Stimulated activated CD4-positive, alpha-beta T cell treated with anti-CD3 and anti-CD28 coated beads, TNF-alpha, amount 100 ng/mL, for 1 hour (primary cell): ENCODE data around the gene OTOF.

Experiments used
- DNase-seq, 3 donors: peaks; one replicate each; pipeline ENCODE4 v3.0.0-alpha.2; 2020; ENCODE audit warnings: low read depth in 3 of 3, low spot score in 1 of 3

The OTOF gene

GRCh38 chr2:26503231-26503880, 25.4 kb upstream of the OTOF start:
- peak; percentile 27 to 79 (median 45) for DNase-seq

- DNase-seq, result no peak
Observed at GRCh38 chr2:26500406-26500805, 22.5 kb upstream of the OTOF start.

GRCh38 chr2:26495705-26496297, 17.9 kb upstream of the OTOF start:
- no peak for DNase-seq

GRCh38 chr2:26494891-26495290, 17.0 kb upstream of the OTOF start:
- DNase-seq, result no peak

GRCh38 chr2:26494199-26494598, 16.3 kb upstream of the OTOF start:
- no peak for DNase-seq

GRCh38 chr2:26493566-26493965, 15.6 kb upstream of the OTOF start:
- DNase-seq, result no peak

GRCh38 chr2:26492749-26493515, 15.0 kb upstream of the OTOF start:
- DNase-seq, result no peak

GRCh38 chr2:26491563-26492167, 13.7 kb upstream of the OTOF start:
- no peak for DNase-seq

GRCh38 chr2:26489213-26489850, 11.4 kb upstream of the OTOF start:
- DNase-seq, result no peak

GRCh38 chr2:26488463-26489212, 10.7 kb upstream of the OTOF start:
- no peak for DNase-seq

- no peak for DNase-seq
Observed at GRCh38 chr2:26487192-26487591, 9.3 kb upstream of the OTOF start.

- DNase-seq, result no peak
Observed at GRCh38 chr2:26486789-26487188, 8.9 kb upstream of the OTOF start.

GRCh38 chr2:26485725-26486418, 7.9 kb upstream of the OTOF start:
- DNase-seq, result no peak

- DNase-seq, result no peak
Observed at GRCh38 chr2:26485099-26485498, 7.2 kb upstream of the OTOF start.

- no peak for DNase-seq
Observed at GRCh38 chr2:26484579-26484978, 6.7 kb upstream of the OTOF start.

- DNase-seq, result no peak
Observed at GRCh38 chr2:26483957-26484565, 6.1 kb upstream of the OTOF start.

- no peak for DNase-seq
Observed at GRCh38 chr2:26483516-26483915, 5.6 kb upstream of the OTOF start.

- DNase-seq, result no peak
Observed at GRCh38 chr2:26483027-26483326, 5.1 kb upstream of the OTOF start.

GRCh38 chr2:26482211-26483026, 4.5 kb upstream of the OTOF start:
- DNase-seq, result no peak
